Stomach smooth muscle (tissue), 2 donors: ENCODE results near the gene TNFRSF12A.

ENCODE experiments used
- H3K27ac ChIP-seq: one replicate; pipeline ENCODE4 v1.7.0; 2013; ENCODE audit warnings: mild to moderate bottlenecking, low read length, inconsistent platforms
- H3K27me3 ChIP-seq, 2 donors: one replicate each; pipeline ENCODE4 v1.7.0; 2013; ENCODE audit warnings: low read length in 2 of 2; ENCODE audit not compliant: insufficient read depth in 2 of 2, control insufficient read depth in 1 of 2
- H3K36me3 ChIP-seq, 2 donors: one replicate each; pipeline ENCODE4 v1.7.0; 2013; ENCODE audit warnings: low read length in 2 of 2; ENCODE audit not compliant: control insufficient read depth in 2 of 2, insufficient read depth in 2 of 2
- H3K4me1 ChIP-seq: one replicate; pipeline ENCODE4 v1.7.0; 2013; ENCODE audit warnings: low read length; ENCODE audit not compliant: control insufficient read depth, insufficient read depth
- H3K4me3 ChIP-seq, 2 donors: one replicate each; pipeline ENCODE4 v1.7.0; 2013; ENCODE audit warnings: low read length in 2 of 2
- H3K9ac ChIP-seq, 2 donors: one replicate each; pipeline ENCODE4 v1.7.0; 2013; ENCODE audit warnings: low read length in 2 of 2, mild to moderate bottlenecking in 1 of 2
- H3K9me3 ChIP-seq, 2 donors: one replicate each; pipeline ENCODE4 v1.7.0; 2013; ENCODE audit warnings: low read length in 2 of 2; ENCODE audit not compliant: control insufficient read depth in 2 of 2
- donor health status: healthy.
- donor health status: Pancreatic carcinoma.

Gene TNFRSF12A

DNA sequence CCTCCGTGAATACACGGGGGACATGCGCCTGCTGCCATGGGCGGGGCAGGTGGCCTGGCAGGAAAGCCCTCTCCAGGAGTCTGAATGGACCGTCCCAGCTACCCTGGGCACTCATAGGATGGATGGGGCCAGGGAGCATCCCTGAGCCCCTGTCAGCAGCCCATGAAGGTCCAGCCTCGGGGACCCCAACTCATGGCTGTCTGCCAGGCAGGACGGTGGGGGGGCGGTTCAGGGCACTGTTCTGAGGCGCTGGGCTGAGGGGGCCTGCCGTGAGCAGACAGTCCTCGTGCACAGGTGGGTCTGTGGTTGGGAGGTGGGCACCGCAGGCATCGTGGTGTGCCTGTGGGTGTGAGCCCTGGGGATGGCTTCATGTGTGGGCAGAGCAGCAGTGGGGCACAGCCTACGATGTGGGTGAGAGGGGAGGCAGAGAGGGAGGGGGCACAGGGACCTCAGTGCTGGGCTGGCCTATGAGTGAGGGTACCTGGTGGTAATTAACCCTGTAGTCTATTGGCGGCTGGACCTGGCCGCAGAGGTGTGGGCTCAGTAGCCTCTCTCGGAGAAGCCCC lies 33.5 kb upstream of the TNFRSF12A start:
- no peaks in the 10 kb centered on the region for H3K9me3 ChIP-seq
- H3K9ac ChIP-seq, result no peak overlapping the region
- peaks cover 12% of the 10 kb centered on the region for H3K4me1 ChIP-seq
- peaks cover 5 to 7% of the 10 kb centered on the region in 2 donors for H3K27me3 ChIP-seq
- no peak overlapping the region for H3K4me3 ChIP-seq
- H3K27ac ChIP-seq, result no peak overlapping the region
- H3K36me3 ChIP-seq, result no peaks in the 10 kb centered on the region

DNA sequence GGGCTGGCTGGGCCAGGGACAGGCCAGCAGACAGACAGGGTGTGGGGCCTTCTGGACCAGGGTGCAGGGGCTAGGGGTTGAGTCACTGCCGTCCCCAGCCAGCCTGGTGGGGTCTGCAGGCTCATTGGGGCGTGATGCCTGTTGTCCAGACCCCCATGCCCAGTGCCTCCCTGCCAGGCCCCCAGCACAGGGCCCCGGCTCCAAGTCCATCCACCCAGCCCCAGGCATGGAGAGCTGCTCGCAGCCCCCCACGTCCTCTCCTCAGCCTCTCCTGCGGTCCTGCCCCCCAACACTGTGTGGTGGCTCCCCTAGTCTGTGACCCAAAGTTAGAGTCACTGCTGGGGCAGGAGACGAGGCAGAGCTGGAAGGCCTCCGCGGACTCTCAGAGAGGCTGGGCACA lies 32.9 kb upstream of the TNFRSF12A start:
- Histone ChIP-seq H3K9ac (no peak overlapping the region), H3K4me1 (peaks cover 12% of the 10 kb centered on the region), H3K9me3 (no peaks in the 10 kb centered on the region), H3K4me3 (no peak overlapping the region), H3K27ac (no peak overlapping the region), H3K27me3 (peaks cover 5 to 7% of the 10 kb centered on the region in 2 donors), H3K36me3 (no peaks in the 10 kb centered on the region)

GRCh38 chr16:2987833-2988232 lies 32.3 kb upstream of the TNFRSF12A start:
- Histone ChIP-seq H3K27ac (no peak overlapping the region), H3K36me3 (no peaks in the 10 kb centered on the region), H3K4me3 (no peak overlapping the region), H3K4me1 (peaks cover 12% of the 10 kb centered on the region), H3K9me3 (no peaks in the 10 kb centered on the region), H3K9ac (no peak overlapping the region), H3K27me3 (peaks cover 5 to 7% of the 10 kb centered on the region in 2 donors)

DNA sequence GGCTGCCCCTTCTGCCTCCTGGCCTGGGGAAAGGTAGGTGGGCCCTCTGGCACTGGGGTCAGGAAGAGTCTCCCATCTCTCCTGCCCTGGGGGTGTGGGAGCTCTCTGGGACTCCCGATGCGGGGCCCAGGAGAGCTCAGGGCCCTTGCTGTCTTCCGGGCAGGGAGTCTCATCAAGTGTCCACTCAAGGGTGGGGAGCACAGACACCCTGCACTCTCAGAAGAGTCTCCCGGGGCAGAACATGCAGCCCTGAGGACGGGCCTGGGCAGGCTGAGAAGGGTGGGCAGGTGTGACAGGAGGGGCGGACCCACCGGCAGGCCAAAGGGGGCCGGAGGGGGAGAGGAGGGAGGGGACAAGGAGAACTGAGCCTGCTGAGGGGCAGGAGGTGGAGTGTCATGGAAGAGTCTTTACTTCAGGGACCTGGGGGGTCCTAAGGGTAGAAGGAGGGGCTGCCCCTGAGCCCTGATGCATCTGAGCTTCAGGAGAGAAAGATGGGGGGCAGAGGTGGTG lies 31.5 kb upstream of the TNFRSF12A start:
- Histone ChIP-seq H3K36me3 (no peaks in the 10 kb centered on the region), H3K4me1 (peaks cover 11% of the 10 kb centered on the region), H3K27ac (no peak overlapping the region), H3K4me3 (no peak overlapping the region), H3K9me3 (no peaks in the 10 kb centered on the region), H3K9ac (no peak overlapping the region), H3K27me3 (peaks cover 5 to 7% of the 10 kb centered on the region in 2 donors)

GRCh38 chr16:2990891-2991290 lies 29.3 kb upstream of the TNFRSF12A start:
- H3K9ac ChIP-seq, result no peak overlapping the region
- no peaks in the 10 kb centered on the region for H3K9me3 ChIP-seq
- no peaks in the 10 kb centered on the region for H3K4me1 ChIP-seq
- no peak overlapping the region for H3K27ac ChIP-seq
- no peaks in the 10 kb centered on the region for H3K36me3 ChIP-seq
- peaks cover 5 to 6% of the 10 kb centered on the region in 2 donors for H3K27me3 ChIP-seq
- no peak overlapping the region for H3K4me3 ChIP-seq

- no peak overlapping the region for H3K27ac ChIP-seq
- no peaks in the 10 kb centered on the region for H3K4me1 ChIP-seq
- H3K9me3 ChIP-seq, result no peaks in the 10 kb centered on the region
- H3K4me3 ChIP-seq, result no peak overlapping the region
- H3K36me3 ChIP-seq, result no peaks in the 10 kb centered on the region
- no peak overlapping the region for H3K9ac ChIP-seq
- H3K27me3 ChIP-seq, result peaks cover 5 to 6% of the 10 kb centered on the region in 2 donors
Observed at GRCh38 chr16:2991566-2992261, 28.5 kb upstream of the TNFRSF12A start.

- Histone ChIP-seq H3K27ac (no peak overlapping the region), H3K36me3 (no peaks in the 10 kb centered on the region), H3K4me3 (no peak overlapping the region), H3K27me3 (peaks cover 2 to 5% of the 10 kb centered on the region in 2 donors), H3K9ac (no peak overlapping the region), H3K9me3 (no peaks in the 10 kb centered on the region), H3K4me1 (no peaks in the 10 kb centered on the region)
Observed at GRCh38 chr16:2992383-2993081, 27.6 kb upstream of the TNFRSF12A start.

DNA sequence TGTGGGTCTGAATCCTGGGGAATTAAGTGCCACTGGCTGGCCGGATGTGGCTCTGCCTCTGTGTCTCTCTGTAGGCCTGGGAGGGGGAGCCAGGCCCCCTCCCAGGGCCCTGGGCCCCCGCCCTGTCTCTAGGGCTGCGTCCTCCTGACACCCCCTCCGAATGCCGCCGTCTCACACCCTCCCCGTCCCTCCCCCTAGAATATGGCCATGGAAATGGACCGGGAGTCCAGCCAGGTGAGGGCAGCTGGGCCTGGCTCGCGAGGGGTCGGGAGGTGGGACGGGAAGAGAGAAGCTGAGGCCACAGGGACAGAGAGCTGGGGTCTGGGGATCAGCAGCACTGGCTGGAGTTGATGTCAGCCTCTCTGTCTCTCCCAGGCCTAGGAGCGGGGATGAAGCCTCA lies 23.9 kb upstream of the TNFRSF12A start:
- Histone ChIP-seq H3K9ac (no peak overlapping the region), H3K4me1 (no peaks in the 10 kb centered on the region), H3K9me3 (no peaks in the 10 kb centered on the region), H3K27ac (no peak overlapping the region), H3K36me3 (no peaks in the 10 kb centered on the region), H3K4me3 (no peak overlapping the region), H3K27me3 (peaks cover 0 to 3% of the 10 kb centered on the region in 2 donors)

- Histone ChIP-seq H3K27me3 (peaks cover 2 to 7% of the 10 kb centered on the region in 2 donors), H3K9me3 (no peaks in the 10 kb centered on the region), H3K9ac (no peak overlapping the region)
Observed at GRCh38 chr16:2999929-3000328, 20.2 kb upstream of the TNFRSF12A start.

GRCh38 chr16:3000540-3000939 lies 19.6 kb upstream of the TNFRSF12A start:
- Histone ChIP-seq H3K4me1 (peaks cover 7% of the 10 kb centered on the region), H3K27ac (no peak overlapping the region), H3K36me3 (no peaks in the 10 kb centered on the region), H3K9me3 (no peaks in the 10 kb centered on the region), H3K9ac (no peak overlapping the region), H3K4me3 (no peak overlapping the region), H3K27me3 (peaks cover 4 to 8% of the 10 kb centered on the region in 2 donors)

More at GRCh38 chr16:2999929-3000328, 20.2 kb upstream of the TNFRSF12A start:
- no peak overlapping the region for H3K4me3 ChIP-seq
- peaks cover 7% of the 10 kb centered on the region for H3K4me1 ChIP-seq
- no peaks in the 10 kb centered on the region for H3K36me3 ChIP-seq
- no peak overlapping the region for H3K27ac ChIP-seq
